K562 (cell line): Measurements from ENCODE around the gene MGP. TPM values are rescaled to one million over a fixed set of nuclear protein-coding genes. Genes with fewer than 3 reads are reported as not detected.

Experiments used
- ATAC-seq: fragments of 200-7000 bp; cut with Tn5 transposase; 3 replicates; pipeline ENCODE4 v1.9.1; 2020; ENCODE audit warnings: moderate library complexity
- BruUV-seq: library from RNA; stranded (reverse); fragments of 400-500 nt; replicated peaks from 2 replicates; lab custom pipeline; 2021; lab: Mats Ljungman, UMichigan
- CTCF ChIA-PET: fragments of 300-600 bp; formaldehyde crosslinking; extraction: SDS; loops from one replicate; lab custom pipeline; 2021; ENCODE audit warnings: low intra/inter-chr PET ratio; lab: Yijun Ruan, JAX
- POLR2A ChIA-PET: fragments of 300-600, 350-650 bp; sonication (Branson Sonifier 250); formaldehyde crosslinking; extraction: SDS; loops from one replicate; lab custom pipeline; 2021; ENCODE audit warnings: antibody characterized with exemption, inconsistent platforms; lab: Yijun Ruan, JAX
- DNase-seq, 4 experiments: peaks; one replicate each; pipeline versions ENCODE4 v3.0.0 to v3.0.0-alpha.2; 2011 to 2018; ENCODE audit warnings: low spot score in 3 of 4, mixed read lengths in 3 of 4; ENCODE audit errors: extremely low read depth in 1 of 4
- FAIRE-seq: peaks from 2 replicates; lab custom pipeline; 2011; peaks lifted over from hg19 to GRCh38; lab: Jason Lieb, UNC
- H2AFZ ChIP-seq: 2 replicates; pipeline ENCODE4 v1.6.0; 2011; ENCODE audit warnings: low read depth, low read length, control low read depth, inconsistent platforms
- H3K27ac ChIP-seq: fragments of 200-600 bp; 3 replicates; pipeline ENCODE4 v1.8.0; 2011; ENCODE audit warnings: low read depth, mild to moderate bottlenecking, control low read depth, inconsistent platforms, low read length, moderate library complexity, mixed read lengths; ENCODE audit errors: extremely low read depth
- H3K27me3 ChIP-seq, 2 experiments: fragments of 300-600 bp in 1 of 2; 2 replicates in 1 of 2; 3 replicates in 1 of 2; pipeline versions ENCODE4 v1.6.0 to v1.8.0; 2011; ENCODE audit warnings: inconsistent platforms in 2 of 2, low read length in 2 of 2, mild to moderate bottlenecking in 1 of 2, mixed read lengths in 1 of 2, moderate library complexity in 1 of 2; ENCODE audit not compliant: control insufficient read depth in 2 of 2, insufficient read depth in 2 of 2
- H3K36me3 ChIP-seq: fragments of 300-600 bp; 3 replicates; pipeline ENCODE4 v1.8.0; 2011; ENCODE audit warnings: mild to moderate bottlenecking, low read length, inconsistent platforms; ENCODE audit not compliant: control insufficient read depth, insufficient read depth
- H3K4me1 ChIP-seq, 2 experiments: fragments of 200-600 bp in 1 of 2; replicated peaks in 1 of 2; 2 replicates in 1 of 2; 3 replicates in 1 of 2; pipeline versions ENCODE4 v1.5.1 to v1.8.0; 2011; ENCODE audit warnings: inconsistent platforms in 2 of 2, low read length in 2 of 2, mild to moderate bottlenecking in 1 of 2, mixed read lengths in 1 of 2, moderate library complexity in 1 of 2; ENCODE audit not compliant: control insufficient read depth in 2 of 2, insufficient read depth in 2 of 2
- H3K4me2 ChIP-seq: 2 replicates; pipeline ENCODE4 v1.6.1; 2011; ENCODE audit warnings: low read length, control low read depth, inconsistent platforms, mixed read lengths; ENCODE audit not compliant: insufficient read depth
- H3K4me3 ChIP-seq: fragments of 200-600 bp; sonication (generic), shearing (Covaris generic); 2 replicates; pipeline ENCODE4 v1.5.1; 2016; ENCODE audit warnings: control low read depth, inconsistent platforms
- H3K79me2 ChIP-seq: fragments of 200-600 bp; 3 replicates; pipeline ENCODE4 v1.8.0; 2011; ENCODE audit warnings: low read length, inconsistent platforms; ENCODE audit not compliant: control insufficient read depth, insufficient read depth
- H3K9ac ChIP-seq, 2 experiments: 2 replicates each; pipeline versions ENCODE4 v1.6.0 to v1.6.1; 2011; ENCODE audit warnings: low read depth in 2 of 2, low read length in 2 of 2, control low read depth in 1 of 2, inconsistent platforms in 1 of 2, mild to moderate bottlenecking in 1 of 2, mixed read lengths in 1 of 2; ENCODE audit not compliant: insufficient read depth in 1 of 2
- H3K9me1 ChIP-seq: one replicate; pipeline ENCODE4 v1.6.0; 2011; ENCODE audit warnings: inconsistent platforms, mild to moderate bottlenecking, low read length, moderate library complexity; ENCODE audit not compliant: control insufficient read depth, insufficient read depth
- H3K9me3 ChIP-seq: replicated peaks from 2 replicates; pipeline ENCODE4 v1.5.1; 2011; ENCODE audit warnings: low read depth, low read length, inconsistent platforms; ENCODE audit not compliant: control insufficient read depth, insufficient read depth
- H4K20me1 ChIP-seq: replicated peaks from 2 replicates; pipeline ENCODE4 v1.6.1; 2011; ENCODE audit warnings: low read length, inconsistent platforms, mixed read lengths; ENCODE audit not compliant: control insufficient read depth, insufficient read depth
- EP300 ChIP-seq: IDR thresholded peaks from 2 replicates; pipeline ENCODE4 v1.6.1; 2012; ENCODE audit warnings: low read length, improper control_type of control experiment
- IRF2 ChIP-seq: sonication (generic); formaldehyde crosslinking; IDR thresholded peaks from 2 replicates; pipeline ENCODE4 v1.8.1; 2022; ENCODE audit warnings: mild to moderate bottlenecking, missing genetic modification reagents
- MEF2D ChIP-seq: conservative IDR thresholded peaks from 2 replicates; pipeline ENCODE4 v1.6.1; 2016; ENCODE audit warnings: low read depth, missing genetic modification characterization, missing compliant biosample characterization
- NEUROD1 ChIP-seq: fragments of 150-350 bp; IDR thresholded peaks from 2 replicates; pipeline ENCODE4 v1.6.1; 2014; ENCODE audit warnings: borderline replicate concordance, low read length, low read depth; ENCODE audit not compliant: partially characterized antibody
- RBM15 ChIP-seq: fragments of 200-400 bp; formaldehyde crosslinking; IDR thresholded peaks from 2 replicates; pipeline ENCODE4 v1.6.1; 2018; ENCODE audit warnings: mild to moderate bottlenecking, low read length, moderate library complexity; ENCODE audit not compliant: insufficient read depth
- SAP30 ChIP-seq: fragments of 200-600 bp; sonication (generic); IDR thresholded peaks from 2 replicates; pipeline ENCODE4 v1.6.1; 2012; ENCODE audit warnings: borderline replicate concordance, low read depth, mild to moderate bottlenecking, moderate library complexity, low read length, control low read depth, inconsistent platforms; ENCODE audit not compliant: insufficient read depth, poor library complexity, severe bottlenecking
- TFAP4 ChIP-seq: sonication (generic); formaldehyde crosslinking; IDR thresholded peaks from 2 replicates; pipeline ENCODE4 v1.8.0; 2022; ENCODE audit warnings: missing genetic modification reagents, mild to moderate bottlenecking, moderate library complexity, borderline replicate concordance
- ZNF507 ChIP-seq: conservative IDR thresholded peaks from 2 replicates; pipeline ENCODE4 v1.6.1; 2017; ENCODE audit warnings: missing genetic modification characterization, missing compliant biosample characterization
- ZNF583 ChIP-seq: fragments of 250-450 bp; sonication (Bioruptor Pico); IDR thresholded peaks from 2 replicates; pipeline ENCODE4 v1.4.0; 2020
- ZNF76 ChIP-seq: fragments of 250-450 bp; sonication (Bioruptor Pico); IDR thresholded peaks from 2 replicates; pipeline ENCODE4 v1.4.0; 2020; ENCODE audit warnings: mild to moderate bottlenecking, moderate library complexity, borderline replicate concordance
- ZZZ3 ChIP-seq: fragments of 450-650 bp; IDR thresholded peaks from 2 replicates; pipeline ENCODE4 v1.6.1; 2016; ENCODE audit warnings: antibody characterized with exemption, mild to moderate bottlenecking, moderate library complexity
- WGBS: fragments of 100-300 bp; shearing (Covaris generic); methylation state at CpG from one replicate; pipeline ENCODE4 v1.1.6; 2016; ENCODE audit warnings: low coverage, mixed read lengths; ENCODE audit not compliant: insufficient coverage; ENCODE audit errors: missing lambda C conversion rate; 5-methylcytosine and 5-hydroxymethylcytosine counted together
- in situ Hi-C: fragments of 300-500 bp; cut with MboI; formaldehyde crosslinking; loops from 4 replicates; pipeline ENCODE4 v1.15.0; 2018; ENCODE audit warnings: inconsistent platforms, mixed read lengths
- intact Hi-C: fragments of 100-400 bp; cut with micrococcal nuclease; formaldehyde crosslinking; loops from 2 replicates; pipeline ENCODE4 v1.14.2; 2022
- polyA plus RNA-seq, 8 experiments: library from polyadenylated mRNA; depleted of rRNA in 4 of 8; stranded (reverse) in 5 of 8; unstranded in 3 of 8; fragments of >200 nt; fragmentation: Nextera tagmentation in 2 of 8; fragmentation: Illumina TruSeq in 1 of 8; extraction: Ambion mirVana in 2 of 8; extraction: Trizol in 1 of 8; gene quantifications; 2 replicates each; pipeline versions ENCODE4 v1.2.1 to v1.2.3, GENCODE V29; 2011 to 2014; ENCODE audit warnings: inconsistent platforms in 1 of 8, missing spikeins in 1 of 8
- total RNA-seq, 7 experiments: library from RNA; depleted of rRNA in 6 of 7; stranded (reverse); fragments of >200 nt in 6 of 7; fragmentation: Illumina TruSeq in 2 of 7; extraction: Trizol in 2 of 7; gene quantifications; 2 replicates each; pipeline versions ENCODE4 v1.2.1 to v1.2.3, GENCODE V29; 2011 to 2021; ENCODE audit warnings: low replicate concordance in 1 of 7

Gene MGP
- total and polyA plus RNA-seq, 9 of the 15 experiments (the other 6 are each of a cell fraction or from before 2014, with no cell fraction given): 1.2 TPM; not detected in 8

GRCh38 chr12:14905269-14906004 lies 19.8 kb upstream of the MGP start:
- intact Hi-C loops (no loop called here), in situ Hi-C loops (no loop called here)
- TF ChIP-seq ZNF76 (CRISPR knock-in tag): no peak
- TF ChIP-seq ZNF507: no peak
- no peak for TF ChIP-seq ZNF583 (CRISPR knock-in tag)
- no peak for TF ChIP-seq RBM15
- no peak for TF ChIP-seq MEF2D (tag)
- no peak for TF ChIP-seq EP300
- no peak for TF ChIP-seq NEUROD1
- no peak for TF ChIP-seq TFAP4 (CRISPR knock-in tag)
- no peak for TF ChIP-seq SAP30
- no peak for TF ChIP-seq ZZZ3
- no peak for TF ChIP-seq IRF2 (CRISPR knock-in tag)
- WGBS: 50% methylated on average over 4 of the region's 5 CpGs
- Histone ChIP-seq H3K27me3 (no peaks in the 10 kb centered on the region), H3K4me3 (no peak overlapping the region), H3K36me3 (no peaks in the 10 kb centered on the region), H3K9ac (no peak overlapping the region), H3K9me1 (no peaks in the 10 kb centered on the region), H2AFZ (no peak overlapping the region), H3K9me3 (no peaks in the 10 kb centered on the region), H3K79me2 (no peaks in the 10 kb centered on the region), H4K20me1 (no peaks in the 10 kb centered on the region), H3K27ac (no peak overlapping the region), H3K4me2 (no peak overlapping the region), H3K4me1 (no peaks in the 10 kb centered on the region; a peak in 1 of 5 replicates)
- CTCF ChIA-PET: no interaction called here
- DNase-seq (no peak), FAIRE-seq (no peak), ATAC-seq (no peak)
- POLR2A ChIA-PET: no interaction called here
- no TSS peak for BruUV-seq
